GM12878 (cell line): Measurements from ENCODE around the gene SURF4. TPM values are rescaled to one million over a fixed set of nuclear protein-coding genes. Genes with fewer than 3 reads are reported as not detected.

Experiments
- ATAC-seq: fragments of 200-7000 bp; cut with Tn5 transposase; 3 replicates; pipeline ENCODE4 v1.9.1; 2020; ENCODE audit warnings: mild to moderate bottlenecking, moderate library complexity
- BruUV-seq: library from RNA; stranded (reverse); fragments of 400-500 nt; replicated peaks from 2 replicates; lab custom pipeline; 2021; lab: Mats Ljungman, UMichigan
- CTCF ChIA-PET: fragments of 300-600 bp; sonication (Branson Sonifier 250); formaldehyde crosslinking; extraction: SDS; loops from one replicate; lab custom pipeline; 2021; ENCODE audit warnings: inconsistent platforms; lab: Yijun Ruan, JAX
- POLR2A ChIA-PET: fragments of 350-600 bp; formaldehyde crosslinking; extraction: SDS; loops from one replicate; lab custom pipeline; 2021; ENCODE audit warnings: inconsistent platforms; lab: Charles Lee
- RAD21 ChIA-PET: fragments of 300-600 bp; sonication (Branson Sonifier 250); formaldehyde crosslinking; loops from one replicate; lab custom pipeline; 2023; ENCODE audit warnings: antibody characterized with exemption; ENCODE audit not compliant: unreplicated experiment; lab: Charles Lee
- SMC1A ChIA-PET: fragments of 300-600 bp; sonication (Branson Sonifier 250); formaldehyde crosslinking; loops from one replicate; lab custom pipeline; 2023; ENCODE audit not compliant: unreplicated experiment, uncharacterized antibody; lab: Charles Lee
- DNase-seq: peaks from one replicate; pipeline ENCODE4 v3.0.0-alpha.2; 2011; ENCODE audit warnings: low read depth, low spot score
- FAIRE-seq: peaks from 3 replicates; lab custom pipeline; 2011; peaks lifted over from hg19 to GRCh38; lab: Jason Lieb, UNC
- H2AFZ ChIP-seq: 2 replicates; pipeline ENCODE4 v1.6.0; 2011; ENCODE audit warnings: low read depth, low read length, control low read depth; ENCODE audit not compliant: control insufficient read depth
- H3K27ac ChIP-seq: 2 replicates; pipeline ENCODE4 v1.5.1; 2011; ENCODE audit warnings: control low read depth; ENCODE audit not compliant: control insufficient read depth, insufficient read depth
- H3K27me3 ChIP-seq, 2 experiments: replicated peaks in 1 of 2; 2 replicates each; pipeline versions ENCODE4 v1.6.0 to v1.6.1; 2011; ENCODE audit warnings: low read length in 1 of 2; ENCODE audit not compliant: control insufficient read depth in 2 of 2, insufficient read depth in 2 of 2
- H3K36me3 ChIP-seq, 2 experiments: 2 replicates each; pipeline ENCODE4 v1.5.1; 2011; ENCODE audit warnings: low read length in 1 of 2; ENCODE audit not compliant: control insufficient read depth in 2 of 2, insufficient read depth in 2 of 2
- H3K4me1 ChIP-seq: 2 replicates; pipeline ENCODE4 v1.6.1; 2011; ENCODE audit warnings: mild to moderate bottlenecking, low read length, moderate library complexity, mixed read lengths; ENCODE audit not compliant: control insufficient read depth, insufficient read depth
- H3K4me2 ChIP-seq: 2 replicates; pipeline ENCODE4 v1.6.0; 2011; ENCODE audit warnings: control low read depth; ENCODE audit not compliant: control insufficient read depth, insufficient read depth
- H3K4me3 ChIP-seq: fragments of 200-600 bp; sonication (generic); 2 replicates; pipeline ENCODE4 v1.5.1; 2016
- H3K79me2 ChIP-seq: 2 replicates; pipeline ENCODE4 v1.6.0; 2011; ENCODE audit warnings: low read length; ENCODE audit not compliant: control insufficient read depth, insufficient read depth
- H3K9ac ChIP-seq: 2 replicates; pipeline ENCODE4 v1.8.0; 2011; ENCODE audit warnings: low read length, control low read depth, mixed read lengths; ENCODE audit not compliant: control insufficient read depth, insufficient read depth
- H3K9me3 ChIP-seq: replicated peaks from 3 replicates; pipeline ENCODE4 v1.5.1; 2011; ENCODE audit warnings: mild to moderate bottlenecking, low read length; ENCODE audit not compliant: control insufficient read depth, insufficient read depth
- H4K20me1 ChIP-seq: 2 replicates; pipeline ENCODE4 v1.6.0; 2011; ENCODE audit not compliant: control insufficient read depth, insufficient read depth
- CBX3 ChIP-seq: fragments of 200-600 bp; sonication (generic); IDR thresholded peaks from 2 replicates; pipeline ENCODE4 v1.6.1; 2016; ENCODE audit warnings: low read depth, borderline replicate concordance
- CREM ChIP-seq: IDR thresholded peaks from 2 replicates; pipeline ENCODE4 v1.6.1; 2014; ENCODE audit warnings: antibody characterized with exemption, low read depth
- DPF2 ChIP-seq: fragments of 450-650 bp; IDR thresholded peaks from 2 replicates; pipeline ENCODE4 v1.6.1; 2017; ENCODE audit warnings: mild to moderate bottlenecking
- GABPA ChIP-seq: IDR thresholded peaks from 2 replicates; pipeline ENCODE4 v1.6.1; 2014; ENCODE audit warnings: antibody characterized with exemption, low read depth, mild to moderate bottlenecking, inconsistent platforms
- HDGF ChIP-seq: fragments of 450-650 bp; IDR thresholded peaks from 2 replicates; pipeline ENCODE4 v1.6.1; 2016; ENCODE audit warnings: antibody characterized with exemption
- IRF4 ChIP-seq: IDR thresholded peaks from 2 replicates; pipeline ENCODE4 v1.6.1; 2011; ENCODE audit warnings: low read depth, low read length
- LARP7 ChIP-seq: fragments of 450-650 bp; IDR thresholded peaks from 2 replicates; pipeline ENCODE4 v1.6.1; 2017; ENCODE audit warnings: mild to moderate bottlenecking
- POLR2A ChIP-seq: IDR thresholded peaks from 2 replicates; pipeline ENCODE4 v1.6.1; 2011; ENCODE audit warnings: low read depth, mild to moderate bottlenecking, low read length
- RB1 ChIP-seq: fragments of 450-650 bp; formaldehyde crosslinking; IDR thresholded peaks from 2 replicates; pipeline ENCODE4 v1.6.1; 2017; ENCODE audit warnings: mild to moderate bottlenecking, borderline replicate concordance
- SMARCA5 ChIP-seq: fragments of 450-650 bp; IDR thresholded peaks from 2 replicates; pipeline ENCODE4 v1.6.1; 2017; ENCODE audit warnings: mild to moderate bottlenecking
- SRF ChIP-seq, 2 experiments: IDR thresholded peaks; 2 replicates each; pipeline ENCODE4 v1.6.1; 2011; ENCODE audit warnings: low read depth in 2 of 2, low read length in 2 of 2, mild to moderate bottlenecking in 1 of 2, moderate library complexity in 1 of 2
- YY1 ChIP-seq: IDR thresholded peaks from 2 replicates; pipeline ENCODE4 v1.6.1; 2011; ENCODE audit warnings: low read depth, mild to moderate bottlenecking, low read length
- WGBS: methylation state at CpG from one replicate; pipeline ENCODE4 v1.1.6; 2016; ENCODE audit warnings: low lambda C conversion rate; ENCODE audit not compliant: insufficient replicate concordance, insufficient coverage; ENCODE audit errors: missing lambda C conversion rate; 5-methylcytosine and 5-hydroxymethylcytosine counted together
- in situ Hi-C: fragments of 300-500 bp; cut with MboI; formaldehyde crosslinking; loops from 9 replicates; pipeline ENCODE4 v1.14.3; 2018; ENCODE audit warnings: mixed read lengths
- intact Hi-C: fragments of 100-400 bp; cut with micrococcal nuclease; formaldehyde crosslinking; loops from one replicate; pipeline ENCODE4 v1.14.2; 2022; ENCODE audit not compliant: unreplicated experiment
- polyA plus RNA-seq, 11 experiments: library from polyadenylated mRNA; depleted of rRNA in 4 of 11; unstranded in 6 of 11; stranded (reverse) in 5 of 11; fragments of >200 nt; fragmentation: Nextera tagmentation in 4 of 11; fragmentation: Illumina TruSeq in 1 of 11; extraction: Ambion mirVana in 4 of 11; extraction: Trizol in 1 of 11; gene quantifications; 1 replicate in 1 of 11; 2 replicates in 10 of 11; pipeline versions ENCODE4 v1.2.1 to v1.2.3, GENCODE V29; 2011 to 2016; ENCODE audit warnings: inconsistent platforms in 2 of 11, missing spikeins in 2 of 11, low read depth in 1 of 11
- total RNA-seq, 4 experiments: library from RNA; depleted of rRNA in 3 of 4; stranded (reverse); fragments of >200 nt in 3 of 4; fragmentation: Illumina TruSeq in 1 of 4; extraction: Trizol in 1 of 4; gene quantifications; 2 replicates each; pipeline versions ENCODE4 v1.2.1 to v1.2.3, GENCODE V29; 2013 to 2021
- TF ChIP-seq, protein P1 (sequence below): fragments of 150-350 bp; IDR thresholded peaks from 2 replicates; pipeline ENCODE4 v1.6.1; 2014; ENCODE audit warnings: mild to moderate bottlenecking, low read depth, low read length
- TF ChIP-seq, protein P2 (sequence below), 3 experiments: IDR thresholded peaks in 2 of 3; conservative IDR thresholded peaks in 1 of 3; 2 replicates each; pipeline ENCODE4 v1.5.1; 2011; ENCODE audit warnings: low read depth in 3 of 3, low read length in 3 of 3, mild to moderate bottlenecking in 3 of 3, control low read depth in 2 of 3, moderate library complexity in 2 of 3, inconsistent platforms in 1 of 3, mixed read lengths in 1 of 3; ENCODE audit not compliant: control insufficient read depth in 2 of 3, insufficient read depth in 1 of 3; ENCODE audit errors: extremely low read depth in 1 of 3
- TF ChIP-seq, protein P3 (sequence below): IDR thresholded peaks from 2 replicates; pipeline ENCODE4 v1.6.1; 2011; ENCODE audit warnings: borderline replicate concordance, low read depth, mild to moderate bottlenecking, moderate library complexity, low read length; ENCODE audit not compliant: insufficient read depth, poor library complexity, severe bottlenecking
- TF ChIP-seq, protein P4 (sequence below): fragments of 450-650 bp; IDR thresholded peaks from 2 replicates; pipeline ENCODE4 v1.6.1; 2017; ENCODE audit warnings: mild to moderate bottlenecking

The SURF4 gene
- total and polyA plus RNA-seq, 10 of the 15 experiments (the other 5 are each of a cell fraction or from before 2014, with no cell fraction given): 6.4 to 134 (median 78.7) TPM

DNA sequence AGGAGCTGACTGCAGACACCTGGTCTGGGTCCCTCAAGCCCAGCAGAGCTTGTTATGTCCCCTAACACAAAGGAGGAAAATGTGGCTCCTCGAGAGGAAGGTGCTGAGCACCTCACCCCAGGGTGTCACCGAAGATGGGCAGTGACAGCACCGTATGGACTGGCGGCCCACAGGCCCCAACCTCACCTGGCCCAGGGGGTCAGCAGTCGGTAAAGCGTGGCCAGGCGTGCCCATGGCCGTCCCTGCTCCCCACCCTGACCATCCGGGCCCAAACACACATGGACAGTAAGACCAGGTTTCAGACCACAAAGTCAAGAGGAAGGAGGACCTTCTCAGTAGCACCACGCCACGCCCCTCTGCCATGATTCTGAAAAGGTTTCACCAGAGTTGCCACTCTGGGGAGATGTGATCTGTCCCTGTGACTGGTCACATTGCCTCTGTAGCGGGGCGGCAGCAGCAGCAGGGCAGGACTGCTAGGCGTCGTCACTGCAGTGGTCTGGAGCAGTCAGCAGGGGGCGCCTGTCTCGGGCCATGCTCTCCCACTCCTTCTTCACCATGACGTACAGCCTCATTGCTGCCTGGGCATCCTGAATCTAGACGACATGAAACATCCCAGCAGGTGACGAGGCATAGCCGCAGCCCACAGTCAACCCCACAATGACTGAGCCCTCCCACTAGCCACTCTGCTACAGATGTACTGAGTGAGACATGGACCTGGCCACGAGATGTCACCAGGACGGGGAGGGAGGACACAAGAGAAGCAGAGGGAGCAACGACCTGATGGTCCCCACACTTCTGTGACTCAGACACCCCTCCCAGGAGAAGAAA, 30.8 kb upstream of the SURF4 start:
- ChIA-PET CTCF (interaction anchor here (0.6 to 1.7 kb wide), 6 partner anchors 9 to 250 kb away, joined by 3 to 6 read pairs (median 4); no protein-coding TSS in a partner anchor), RAD21 (interaction anchor here (1.5 kb wide), 1 partner anchor 53 kb away, joined by 3 read pairs; no protein-coding TSS in a partner anchor), SMC1A (interaction anchor here (1.3 kb wide), 1 partner anchor 31 kb away, joined by 3 read pairs; no protein-coding TSS in a partner anchor), POLR2A (no interaction called here)
- ATAC-seq: peak; percentile 97
- Histone ChIP-seq H4K20me1 (no peaks in the 10 kb centered on the region; the same call in 1 of the 2 replicates), H3K27me3 (no peaks in the 10 kb centered on the region), H3K27ac (no peak overlapping the region), H3K4me2 (no peak overlapping the region), H3K9me3 (no peaks in the 10 kb centered on the region), H3K79me2 (no peaks in the 10 kb centered on the region), H3K4me3 (no peak overlapping the region), H2AFZ (no peak overlapping the region), H3K9ac (no peak overlapping the region), H3K36me3 (peaks cover 31 to 38% of the 10 kb centered on the region in 2 experiments; a peak in 3 of 4 replicates), H3K4me1 (no peaks in the 10 kb centered on the region)
- 37% methylated on average over 24 of the region's 24 CpGs for WGBS
- no peak for DNase-seq
- FAIRE-seq: peak; percentile 89
- intact Hi-C loops: loop anchor here (1.0 kb wide), 2 partner anchors 31 to 80 kb away; no protein-coding TSS in a partner anchor
- in situ Hi-C loops: loop anchor here (5.0 kb wide), 1 partner anchor 76 kb away; no protein-coding TSS in a partner anchor
- no TSS peak for BruUV-seq
- TF ChIP-seq HDGF: peak; percentile 96
- TF ChIP-seq SMARCA5: peak; percentile 54; the same call in 1 of the 2 replicates
- 0 out of 2 replicates have a peak, but pooled peaks have one; percentile 44 for TF ChIP-seq IRF4
- TF ChIP-seq, protein P1, sequence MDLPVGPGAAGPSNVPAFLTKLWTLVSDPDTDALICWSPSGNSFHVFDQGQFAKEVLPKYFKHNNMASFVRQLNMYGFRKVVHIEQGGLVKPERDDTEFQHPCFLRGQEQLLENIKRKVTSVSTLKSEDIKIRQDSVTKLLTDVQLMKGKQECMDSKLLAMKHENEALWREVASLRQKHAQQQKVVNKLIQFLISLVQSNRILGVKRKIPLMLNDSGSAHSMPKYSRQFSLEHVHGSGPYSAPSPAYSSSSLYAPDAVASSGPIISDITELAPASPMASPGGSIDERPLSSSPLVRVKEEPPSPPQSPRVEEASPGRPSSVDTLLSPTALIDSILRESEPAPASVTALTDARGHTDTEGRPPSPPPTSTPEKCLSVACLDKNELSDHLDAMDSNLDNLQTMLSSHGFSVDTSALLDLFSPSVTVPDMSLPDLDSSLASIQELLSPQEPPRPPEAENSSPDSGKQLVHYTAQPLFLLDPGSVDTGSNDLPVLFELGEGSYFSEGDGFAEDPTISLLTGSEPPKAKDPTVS: 0 out of 2 replicates have a peak, but pooled peaks have one; percentile 25
- TF ChIP-seq POLR2A: no peak; the same call in none of the 2 replicates
- TF ChIP-seq, protein P2, sequence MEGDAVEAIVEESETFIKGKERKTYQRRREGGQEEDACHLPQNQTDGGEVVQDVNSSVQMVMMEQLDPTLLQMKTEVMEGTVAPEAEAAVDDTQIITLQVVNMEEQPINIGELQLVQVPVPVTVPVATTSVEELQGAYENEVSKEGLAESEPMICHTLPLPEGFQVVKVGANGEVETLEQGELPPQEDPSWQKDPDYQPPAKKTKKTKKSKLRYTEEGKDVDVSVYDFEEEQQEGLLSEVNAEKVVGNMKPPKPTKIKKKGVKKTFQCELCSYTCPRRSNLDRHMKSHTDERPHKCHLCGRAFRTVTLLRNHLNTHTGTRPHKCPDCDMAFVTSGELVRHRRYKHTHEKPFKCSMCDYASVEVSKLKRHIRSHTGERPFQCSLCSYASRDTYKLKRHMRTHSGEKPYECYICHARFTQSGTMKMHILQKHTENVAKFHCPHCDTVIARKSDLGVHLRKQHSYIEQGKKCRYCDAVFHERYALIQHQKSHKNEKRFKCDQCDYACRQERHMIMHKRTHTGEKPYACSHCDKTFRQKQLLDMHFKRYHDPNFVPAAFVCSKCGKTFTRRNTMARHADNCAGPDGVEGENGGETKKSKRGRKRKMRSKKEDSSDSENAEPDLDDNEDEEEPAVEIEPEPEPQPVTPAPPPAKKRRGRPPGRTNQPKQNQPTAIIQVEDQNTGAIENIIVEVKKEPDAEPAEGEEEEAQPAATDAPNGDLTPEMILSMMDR (IDR thresholded peaks at IDR 0.05 in 2 of 3, conservative IDR thresholded peaks at IDR 0.05 in 1 of 3; ENCODE audit: control insufficient read depth in 2 of 3, extremely low read depth in 1 of 3, insufficient read depth in 1 of 3, low read depth in 3 of 3, low read length in 3 of 3): peak; percentile 91 to 97 (median 93); a peak in 5 of 6 replicates
- no peak for TF ChIP-seq RB1
- 0 out of 4 replicates have a peak, but pooled peaks of 1 of the 2 experiments have one; percentile 21 for TF ChIP-seq SRF (IDR thresholded peaks at IDR 0.05; ENCODE audit: low read depth in 2 of 2, low read length in 2 of 2)
- no peak for TF ChIP-seq GABPA
- TF ChIP-seq DPF2: 0 out of 2 replicates have a peak, but pooled peaks have one; percentile 16
- TF ChIP-seq CBX3: no peak
- TF ChIP-seq, protein P3, sequence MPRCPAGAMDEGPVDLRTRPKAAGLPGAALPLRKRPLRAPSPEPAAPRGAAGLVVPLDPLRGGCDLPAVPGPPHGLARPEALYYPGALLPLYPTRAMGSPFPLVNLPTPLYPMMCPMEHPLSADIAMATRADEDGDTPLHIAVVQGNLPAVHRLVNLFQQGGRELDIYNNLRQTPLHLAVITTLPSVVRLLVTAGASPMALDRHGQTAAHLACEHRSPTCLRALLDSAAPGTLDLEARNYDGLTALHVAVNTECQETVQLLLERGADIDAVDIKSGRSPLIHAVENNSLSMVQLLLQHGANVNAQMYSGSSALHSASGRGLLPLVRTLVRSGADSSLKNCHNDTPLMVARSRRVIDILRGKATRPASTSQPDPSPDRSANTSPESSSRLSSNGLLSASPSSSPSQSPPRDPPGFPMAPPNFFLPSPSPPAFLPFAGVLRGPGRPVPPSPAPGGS: no peak
- peak; percentile 47; the same call in 1 of the 2 replicates for TF ChIP-seq LARP7
- peak; percentile 78; the same call in 1 of the 2 replicates for TF ChIP-seq CREM
- peak; percentile 70 for TF ChIP-seq YY1
- TF ChIP-seq, protein P4, sequence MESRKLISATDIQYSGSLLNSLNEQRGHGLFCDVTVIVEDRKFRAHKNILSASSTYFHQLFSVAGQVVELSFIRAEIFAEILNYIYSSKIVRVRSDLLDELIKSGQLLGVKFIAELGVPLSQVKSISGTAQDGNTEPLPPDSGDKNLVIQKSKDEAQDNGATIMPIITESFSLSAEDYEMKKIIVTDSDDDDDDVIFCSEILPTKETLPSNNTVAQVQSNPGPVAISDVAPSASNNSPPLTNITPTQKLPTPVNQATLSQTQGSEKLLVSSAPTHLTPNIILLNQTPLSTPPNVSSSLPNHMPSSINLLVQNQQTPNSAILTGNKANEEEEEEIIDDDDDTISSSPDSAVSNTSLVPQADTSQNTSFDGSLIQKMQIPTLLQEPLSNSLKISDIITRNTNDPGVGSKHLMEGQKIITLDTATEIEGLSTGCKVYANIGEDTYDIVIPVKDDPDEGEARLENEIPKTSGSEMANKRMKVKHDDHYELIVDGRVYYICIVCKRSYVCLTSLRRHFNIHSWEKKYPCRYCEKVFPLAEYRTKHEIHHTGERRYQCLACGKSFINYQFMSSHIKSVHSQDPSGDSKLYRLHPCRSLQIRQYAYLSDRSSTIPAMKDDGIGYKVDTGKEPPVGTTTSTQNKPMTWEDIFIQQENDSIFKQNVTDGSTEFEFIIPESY: peak; percentile 62; the same call in 1 of the 2 replicates
